Measurements from ENCODE around the gene GPR55.

Gene GPR55

DNA sequence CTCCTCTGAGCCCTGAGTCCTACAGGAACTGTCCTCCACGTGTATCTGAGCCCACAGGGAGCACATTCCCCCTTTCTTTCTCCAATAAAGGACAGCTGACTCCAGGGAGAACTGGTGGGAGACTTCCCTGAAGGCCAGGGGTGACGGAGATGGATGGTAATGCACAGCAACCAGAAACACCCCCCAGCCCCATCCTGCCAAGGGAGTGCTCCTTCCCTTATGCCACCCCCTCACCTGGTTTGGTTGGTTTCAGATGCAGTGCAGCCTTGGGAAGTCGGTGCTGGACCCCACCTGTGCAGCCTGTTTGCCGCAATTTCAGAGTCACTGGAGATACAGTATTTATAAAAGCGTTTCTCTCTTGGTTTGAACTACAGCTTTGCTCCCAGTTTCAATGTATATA lies 24.0 kb downstream of the GPR55 start:
- no peak for DNase-seq (ENCODE audit: low read depth in 2 of 2)

- DNase-seq (ENCODE audit: low read depth in 2 of 2) = no peak
These were observed 24.6 kb downstream of the GPR55 start for GRCh38 chr2:230900336-230900995.

- DNase-seq (ENCODE audit: low read depth in 2 of 2) = peak in 1 of 2 donors; percentile 59
These were observed 25.3 kb downstream of the GPR55 start for GRCh38 chr2:230899786-230900185.

DNA sequence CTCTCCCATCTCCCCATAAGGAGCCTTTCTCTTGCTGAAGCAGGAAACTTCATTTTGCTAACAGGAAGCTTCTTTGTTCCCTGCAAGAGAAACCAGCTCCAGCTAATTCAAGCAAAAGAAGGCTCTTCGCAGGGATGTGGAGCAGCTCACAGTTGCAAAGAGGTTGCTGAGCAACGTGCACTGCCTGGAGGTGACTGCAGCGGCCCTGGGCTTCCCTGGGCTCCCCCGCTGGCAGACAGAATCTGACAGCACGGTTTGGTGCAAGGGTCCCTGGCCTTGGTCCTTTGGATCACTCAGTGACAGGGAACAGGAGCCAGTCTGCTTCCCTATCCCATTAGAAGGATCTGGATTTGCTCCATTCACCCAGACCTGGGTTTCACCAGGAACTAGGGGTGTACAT lies 25.8 kb downstream of the GPR55 start:
- no peak for DNase-seq (ENCODE audit: low read depth in 2 of 2)

DNA sequence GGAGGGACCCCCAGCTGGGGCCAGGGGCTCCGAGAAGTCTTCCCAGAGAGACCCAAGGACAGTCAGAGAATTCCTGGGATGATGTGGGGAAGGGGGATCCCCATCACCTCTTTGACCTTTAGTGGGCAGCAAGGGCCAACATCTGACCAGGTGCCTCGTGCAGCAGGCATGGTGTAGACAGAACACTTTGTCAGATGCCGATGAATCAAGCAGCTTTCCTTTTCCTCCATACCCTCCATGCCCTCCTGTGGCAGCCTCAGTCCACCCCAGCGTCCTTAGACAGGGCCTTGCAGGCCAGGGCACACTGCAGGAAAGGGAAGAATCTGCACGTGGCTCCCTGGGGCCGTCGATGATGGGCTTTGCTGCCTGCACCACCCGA lies 26.3 kb downstream of the GPR55 start:
- no peak for DNase-seq (ENCODE audit: low read depth in 2 of 2)

DNA sequence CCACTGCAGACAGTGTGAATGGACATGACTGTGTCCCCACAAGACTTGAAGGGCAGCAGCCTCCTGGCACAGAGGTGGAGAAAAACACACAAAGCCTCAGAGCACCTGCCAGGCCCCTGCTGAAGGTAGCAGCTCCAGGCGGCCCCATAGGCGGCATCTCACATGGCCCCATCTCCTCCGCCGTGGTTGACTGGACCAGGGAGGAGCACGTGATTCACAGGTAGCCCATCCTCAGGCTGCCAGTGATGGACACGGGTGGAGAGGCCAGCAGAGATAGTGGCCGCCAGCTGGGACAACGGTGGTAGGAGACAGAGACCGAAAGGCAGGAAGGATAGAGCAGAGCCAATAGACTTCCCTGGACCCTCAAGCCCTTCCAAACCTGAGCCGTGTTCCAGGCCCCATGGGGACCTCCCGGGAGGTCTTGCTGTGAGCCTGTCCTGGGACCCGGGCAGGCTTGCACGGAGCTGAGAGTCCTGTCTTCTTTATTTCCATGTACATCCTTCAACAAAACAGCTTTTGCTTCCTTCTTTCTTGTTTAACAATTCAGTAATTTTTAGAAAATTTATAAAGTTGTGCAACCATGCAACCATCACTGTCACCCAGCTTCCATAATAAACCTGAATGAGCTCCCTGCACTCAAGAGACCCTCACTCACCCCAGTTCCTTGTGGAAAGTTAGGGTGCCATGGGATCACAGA lies 26.9 kb downstream of the GPR55 start:
- no peak for DNase-seq (ENCODE audit: low read depth in 2 of 2)

DNA sequence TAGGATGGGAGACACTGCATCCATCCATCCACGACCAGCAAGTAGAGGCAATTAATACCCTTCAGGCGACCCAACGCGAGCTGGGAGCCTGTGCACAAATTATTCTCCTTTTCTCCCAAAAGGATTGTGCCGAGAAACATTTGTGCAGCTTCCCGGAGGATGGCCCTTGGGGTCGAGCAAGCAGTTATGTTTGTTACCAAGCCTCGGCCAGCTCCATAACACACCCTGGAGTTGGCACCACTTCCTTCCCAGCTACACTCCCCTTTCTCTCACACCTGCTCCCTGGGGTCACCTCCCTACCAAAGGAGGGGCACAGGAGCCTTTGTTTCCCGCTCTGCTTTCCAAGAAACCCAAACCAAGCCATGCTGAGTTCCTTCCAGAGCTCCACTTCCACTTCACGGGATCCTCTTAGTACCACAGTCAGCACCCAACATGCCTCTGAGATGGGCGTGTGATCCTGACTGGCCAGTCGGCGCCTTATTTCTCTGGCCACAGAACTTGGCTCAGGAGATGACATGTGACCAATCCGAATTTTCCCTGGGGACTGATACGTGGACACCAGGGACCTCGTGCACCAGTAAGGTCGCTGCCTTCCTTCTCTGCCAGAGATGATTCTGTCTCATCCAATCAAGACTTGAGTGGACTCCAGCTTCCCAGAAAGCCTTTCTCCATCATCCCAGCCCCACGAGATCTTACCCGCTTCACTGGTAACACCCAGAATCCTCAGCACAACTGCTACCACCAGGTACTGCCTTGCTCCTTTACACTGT lies 28.5 kb downstream of the GPR55 start:
- no peak for DNase-seq (ENCODE audit: low read depth in 2 of 2)

DNA sequence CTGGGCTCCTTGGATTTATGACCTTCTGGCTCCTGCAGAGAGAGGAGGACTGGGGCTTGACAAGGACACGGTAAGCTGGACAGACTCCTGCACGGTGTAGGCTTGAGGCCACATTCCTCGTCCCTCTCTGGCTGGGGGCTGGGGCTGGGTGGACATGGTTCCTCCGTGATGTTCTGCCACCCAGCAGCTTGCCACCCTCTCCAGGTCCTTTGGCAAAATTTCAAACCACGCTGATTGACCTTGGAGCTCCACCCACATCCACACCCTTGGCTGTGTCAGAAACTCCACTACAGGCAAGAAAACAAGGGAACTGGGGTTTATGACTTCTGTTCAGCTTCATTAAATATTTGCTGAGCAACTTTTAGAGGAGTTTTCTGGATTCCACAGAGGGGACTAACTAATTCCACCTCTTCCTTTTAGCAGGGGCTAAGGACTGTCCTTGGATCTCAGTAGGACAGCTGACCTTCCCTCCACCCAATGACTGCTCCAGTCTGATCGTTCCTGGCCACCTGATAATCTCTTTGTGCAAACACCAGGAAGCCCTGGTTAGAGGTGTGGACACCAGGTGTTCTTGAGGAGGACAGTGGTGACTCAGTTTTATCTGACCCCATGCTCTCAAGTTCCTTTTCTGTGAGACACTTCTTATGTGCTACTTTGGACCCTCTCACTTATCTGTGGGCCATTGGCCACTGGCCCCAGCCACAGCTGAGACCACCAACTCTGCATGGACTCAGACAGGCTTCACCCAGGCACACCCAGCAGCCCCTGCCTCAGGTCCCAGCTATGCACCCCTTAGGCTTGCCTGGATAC lies 29.3 kb downstream of the GPR55 start:
- DNase-seq (ENCODE audit: low read depth in 2 of 2) = no peak

DNA sequence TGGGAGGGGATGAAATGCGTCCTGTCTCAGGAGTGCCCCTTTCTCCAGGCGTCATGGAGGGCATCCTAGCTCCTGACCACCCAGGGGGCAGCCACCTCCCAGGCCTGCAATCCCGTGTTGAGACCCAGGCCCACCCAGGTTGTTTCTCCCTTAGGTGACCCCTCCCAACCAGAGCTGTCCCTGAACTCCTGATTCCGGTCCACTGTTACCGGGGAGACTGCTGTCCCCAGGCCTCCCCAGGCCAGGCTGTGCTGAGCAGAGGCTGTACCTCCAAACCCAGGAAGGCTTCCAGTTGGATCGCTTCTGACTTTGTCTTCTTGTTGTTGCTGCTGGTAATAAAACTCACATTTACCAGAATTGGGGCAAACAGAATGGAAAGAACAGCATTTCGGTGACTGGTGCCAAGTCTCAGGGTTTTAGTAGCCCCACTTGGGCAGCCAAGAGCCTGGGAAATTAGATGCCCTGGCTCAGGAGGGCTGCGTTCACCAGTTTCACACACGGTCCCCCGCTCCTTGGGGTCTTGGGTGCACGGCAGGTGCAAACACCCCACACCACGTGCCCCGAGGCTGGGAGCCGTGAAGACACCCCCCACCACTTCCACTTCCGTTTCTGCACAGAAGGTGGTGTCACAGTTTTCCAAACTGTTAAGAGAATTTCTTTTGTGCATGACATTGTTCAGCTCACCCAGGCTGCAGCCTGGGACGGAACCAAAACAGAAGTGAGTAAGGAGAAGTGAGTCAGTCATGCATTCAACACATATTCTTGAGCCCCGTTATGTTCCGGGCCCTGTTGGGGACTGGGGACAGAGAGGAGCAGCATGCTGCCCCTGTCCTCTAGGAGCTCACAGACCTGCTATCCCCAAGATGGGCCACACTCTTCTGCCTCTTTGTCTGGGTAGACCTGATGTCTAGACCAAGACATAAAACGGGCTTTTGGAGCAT lies 30.9 kb downstream of the GPR55 start:
- DNase-seq (ENCODE audit: low read depth in 2 of 2) = no peak

DNA sequence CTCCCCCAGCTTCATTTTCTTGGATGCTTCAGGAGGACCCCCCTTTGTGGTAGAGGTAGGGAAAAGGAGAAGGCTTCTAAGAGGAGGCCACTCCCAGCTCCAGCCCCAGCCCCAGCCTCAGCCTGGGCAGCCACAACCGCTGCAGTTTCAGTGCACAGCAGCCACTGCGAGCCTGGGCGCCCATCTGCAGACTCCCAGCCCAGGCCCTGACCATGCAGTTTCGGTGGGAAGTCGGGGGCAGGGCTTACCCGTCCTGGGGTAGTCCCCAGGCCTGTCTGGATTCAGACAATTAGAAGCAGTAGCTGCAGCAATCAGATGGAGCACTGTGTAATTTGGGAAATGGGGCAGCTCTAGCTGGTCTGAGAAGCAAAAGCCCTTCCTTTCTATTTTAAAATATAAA lies 31.7 kb downstream of the GPR55 start:
- no peak for DNase-seq (ENCODE audit: low read depth in 2 of 2)

DNA sequence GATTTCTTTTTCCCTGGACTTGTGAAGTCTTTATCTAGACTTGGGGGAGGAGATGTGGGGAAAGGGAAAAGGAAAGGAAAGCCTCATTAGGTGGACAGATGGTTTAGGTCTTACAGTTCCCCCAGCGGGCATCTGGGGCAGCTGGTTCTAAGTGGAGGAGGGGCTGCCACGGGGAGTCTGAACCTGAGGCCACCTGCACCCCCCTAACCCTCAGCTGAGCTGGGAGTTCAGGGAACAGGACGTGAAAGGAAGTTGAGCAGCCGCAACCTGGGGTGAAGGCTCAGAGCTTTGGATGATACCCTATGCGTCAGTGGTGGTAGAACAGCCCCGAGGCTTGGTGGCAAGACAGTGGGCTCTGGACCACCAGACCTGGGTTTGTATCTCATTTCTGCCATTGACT lies 33.5 kb downstream of the GPR55 start:
- DNase-seq (ENCODE audit: low read depth in 2 of 2) = no peak

GRCh38 chr2:230891064-230891463 lies 34.0 kb downstream of the GPR55 start:
- DNase-seq (ENCODE audit: low read depth in 2 of 2) = no peak

GRCh38 chr2:230890646-230891045 lies 34.4 kb downstream of the GPR55 start:
- no peak for DNase-seq (ENCODE audit: low read depth in 2 of 2)

DNA sequence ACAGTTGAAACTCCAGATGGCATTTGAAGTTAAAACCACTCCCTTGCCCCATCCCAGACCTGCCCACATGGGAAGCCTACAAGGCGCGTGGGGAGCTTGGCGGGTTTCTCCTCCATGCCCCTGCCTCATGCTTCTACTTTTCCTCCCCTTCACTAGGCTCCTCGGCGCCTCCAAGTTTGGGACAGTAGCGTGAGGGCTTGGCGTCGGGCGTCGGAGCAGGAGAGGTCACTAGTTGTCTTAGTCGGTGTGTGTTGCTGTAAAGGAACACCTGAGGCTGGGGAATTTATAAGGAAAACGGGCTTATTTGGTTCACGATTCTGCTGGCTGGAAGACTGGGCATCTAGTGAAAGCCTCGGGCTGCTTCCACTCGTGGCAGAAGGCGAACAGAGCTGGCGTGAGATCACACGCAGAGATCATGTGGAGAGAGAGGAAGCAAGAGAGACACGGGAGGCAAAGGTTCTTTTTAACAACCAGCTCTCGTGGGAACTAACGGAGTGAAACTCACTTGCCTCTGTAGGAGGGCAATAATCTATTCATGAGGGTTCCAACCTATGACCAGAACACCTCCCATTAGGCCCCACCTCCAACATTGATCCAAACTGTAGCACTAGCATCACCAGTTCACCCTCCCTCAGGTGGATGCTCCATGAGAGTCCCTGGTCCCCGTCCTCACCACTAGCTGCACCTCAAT lies 35.0 kb downstream of the GPR55 start:
- no peak for DNase-seq (ENCODE audit: low read depth in 2 of 2)

DNA sequence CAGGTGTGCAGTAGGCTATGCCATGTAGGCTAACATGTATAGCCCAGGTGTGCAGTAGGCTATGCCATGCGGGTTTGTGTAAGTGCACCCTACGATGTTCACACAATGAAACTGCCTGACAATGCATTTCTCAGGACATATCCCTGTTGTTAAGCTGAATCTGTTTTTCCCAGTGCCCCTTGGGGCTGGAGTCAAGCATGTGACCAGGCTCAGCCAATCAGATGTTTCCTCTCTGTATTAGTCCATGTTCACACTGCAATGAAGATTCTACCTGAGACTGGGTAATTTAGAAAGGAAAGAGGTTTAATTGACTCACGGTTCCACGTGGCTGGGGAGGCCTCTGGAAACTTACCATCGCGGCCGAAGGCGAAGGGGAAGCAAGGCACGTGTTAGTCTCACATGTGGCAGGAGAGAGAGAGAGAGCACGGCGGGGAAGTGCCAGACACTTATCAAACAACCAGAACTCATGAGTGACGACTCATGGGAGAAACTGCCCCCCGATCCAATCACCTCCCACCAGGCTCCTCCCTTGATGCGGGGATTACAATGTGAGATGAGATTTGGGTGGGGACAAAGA lies 36.1 kb downstream of the GPR55 start:
- no peak for DNase-seq (ENCODE audit: low read depth in 2 of 2)

GRCh38 chr2:230887342-230887741 lies 37.7 kb downstream of the GPR55 start:
- no peak for DNase-seq (ENCODE audit: low read depth in 2 of 2)

- DNase-seq (ENCODE audit: low read depth in 2 of 2) = no peak
These were observed 38.4 kb downstream of the GPR55 start for GRCh38 chr2:230886671-230887071.

DNA sequence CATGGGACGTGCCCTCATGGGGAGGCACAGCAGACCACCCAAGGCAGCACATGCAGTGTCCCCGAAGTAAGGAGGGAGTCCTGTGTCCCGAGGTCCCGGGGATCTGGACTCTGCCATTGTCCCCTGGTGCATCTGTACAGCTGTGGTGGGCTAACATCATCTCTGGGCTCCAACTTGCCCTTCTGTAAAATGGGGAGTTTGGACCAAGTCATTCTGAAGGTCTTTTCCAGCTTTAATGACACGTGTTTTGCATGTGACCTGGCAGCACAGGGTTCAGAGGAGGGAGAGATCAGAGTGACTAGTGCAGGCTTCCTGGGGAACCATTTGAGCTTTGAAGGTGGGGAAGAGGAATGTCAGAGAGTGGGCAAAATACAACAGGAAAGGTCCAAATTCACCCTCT lies 38.8 kb downstream of the GPR55 start:
- DNase-seq (ENCODE audit: low read depth in 2 of 2) = no peak

- no peak for DNase-seq (ENCODE audit: low read depth in 2 of 2)
These were observed 39.4 kb downstream of the GPR55 start for GRCh38 chr2:230885463-230886130.

- no peak for DNase-seq (ENCODE audit: low read depth in 2 of 2)
These were observed 43.2 kb downstream of the GPR55 start for GRCh38 chr2:230881840-230882239.

Data from stimulated activated CD8-positive, alpha-beta memory T cell treated with anti-CD3 and anti-CD28 coated beads, Interleukin-2, amount 100 ng/mL, for 48 hours (primary cell).